Jurkat, Clone E6-1 (cell line): Measurements from ENCODE around the gene LEFTY2.

ENCODE experiments used
- DNase-seq: peaks from one replicate; pipeline ENCODE4 v3.0.0-alpha.2; 2011; ENCODE audit warnings: low read depth, low spot score
- H3K4me3 ChIP-seq: 2 replicates; pipeline ENCODE4 v1.5.1; 2011; ENCODE audit warnings: mild to moderate bottlenecking, low read length, control low read depth, moderate library complexity

The LEFTY2 gene

DNA sequence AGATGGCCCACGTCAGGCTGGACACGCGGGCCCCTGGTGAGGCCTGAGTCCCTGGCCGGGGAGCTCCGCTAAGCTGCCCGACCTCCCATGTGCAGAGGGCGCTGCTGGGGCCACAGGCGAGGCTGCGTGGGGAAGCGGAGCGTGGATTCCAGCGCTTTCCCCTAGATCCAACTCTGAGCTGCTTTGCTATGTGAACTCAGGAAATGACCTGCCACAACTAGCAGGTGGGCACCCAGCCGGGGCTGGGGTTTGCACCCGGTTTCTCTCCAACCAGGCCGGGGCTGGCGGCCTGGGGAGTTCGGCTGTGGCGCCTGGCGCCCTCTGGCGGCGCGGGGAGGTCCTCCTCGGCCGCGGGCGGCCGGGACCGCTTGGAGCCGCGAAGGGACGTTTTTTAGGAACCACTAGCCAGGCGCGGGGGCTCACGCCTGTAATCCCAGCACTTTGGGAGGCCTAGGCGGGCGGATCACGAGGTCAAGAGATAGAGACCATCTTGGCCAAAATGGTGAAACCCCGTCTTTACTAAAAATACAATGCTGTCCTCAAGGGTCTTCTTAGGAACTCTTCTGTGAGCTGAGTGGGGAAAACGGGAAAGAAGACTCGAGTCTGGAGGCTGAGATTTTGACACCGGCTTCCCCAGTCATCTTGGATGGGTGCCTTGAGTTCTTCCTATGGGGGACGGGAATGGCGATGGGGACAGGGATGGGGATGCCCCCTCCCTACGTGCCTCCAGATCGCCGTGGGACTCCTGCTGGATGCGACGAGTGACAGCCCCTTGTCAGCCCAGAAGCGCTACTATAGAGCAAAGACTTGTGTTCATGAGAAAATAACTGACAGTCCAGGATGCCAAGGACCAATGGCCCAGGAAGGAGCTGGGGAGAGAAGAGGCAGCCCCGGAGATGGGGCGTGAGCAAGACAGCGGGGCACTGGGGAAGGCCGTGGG, 29.6 kb downstream of the LEFTY2 start:
- H3K4me3 ChIP-seq = no peak overlapping the region
- DNase-seq = peak; percentile 37

DNA sequence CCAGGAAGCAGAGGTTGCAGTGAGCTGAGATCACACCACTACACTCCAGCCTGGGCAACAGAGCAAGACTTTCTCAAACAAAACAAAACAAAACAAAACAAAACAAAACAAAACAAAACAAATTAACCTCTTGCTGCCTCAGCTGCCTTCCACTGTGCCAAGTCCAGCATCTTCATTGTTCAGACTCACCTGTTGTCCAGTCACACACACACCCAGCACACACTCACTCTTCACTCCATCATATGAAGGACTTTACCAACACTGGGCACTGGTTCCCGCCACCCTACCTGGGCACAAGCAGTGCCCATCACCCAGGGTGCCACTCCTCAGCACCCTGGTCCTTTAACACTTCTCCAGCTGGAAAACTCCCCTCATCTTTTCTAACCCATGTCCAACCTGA, 31.5 kb downstream of the LEFTY2 start:
- DNase-seq = no peak
- no peak overlapping the region for H3K4me3 ChIP-seq

GRCh38 chr1:225908773-225909172, 32.2 kb downstream of the LEFTY2 start:
- no peak for DNase-seq
- no peak overlapping the region for H3K4me3 ChIP-seq

DNA sequence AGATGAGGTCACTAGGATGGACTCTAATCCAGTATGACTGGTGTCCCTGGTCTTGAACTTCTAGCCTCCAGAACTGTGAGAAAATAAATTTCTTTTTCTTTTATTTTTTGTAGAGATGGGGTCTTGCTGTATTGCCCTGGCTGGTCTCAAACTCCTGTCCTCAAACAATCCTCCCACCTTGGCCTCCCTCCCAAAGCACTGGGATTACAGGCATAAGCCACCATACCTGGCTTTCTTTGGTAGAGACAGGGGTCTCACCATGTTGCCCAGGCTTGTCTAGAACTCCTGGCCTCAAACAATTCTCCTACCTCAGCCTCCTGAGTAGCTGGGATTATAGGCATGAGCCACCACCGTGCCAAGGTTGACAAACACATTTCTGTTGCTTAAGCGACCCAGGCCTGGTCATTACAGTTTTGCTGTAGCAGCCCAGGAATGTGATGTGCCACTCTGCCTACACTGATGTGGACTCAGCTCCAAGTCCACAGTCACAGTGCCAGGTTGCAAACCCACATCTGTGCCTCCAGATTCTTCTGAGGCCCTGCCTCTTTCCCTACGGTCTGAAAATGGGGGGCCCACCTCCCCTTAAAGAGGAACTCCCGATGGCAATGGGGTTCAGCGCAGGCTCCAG, 32.9 kb downstream of the LEFTY2 start:
- no peak overlapping the region for H3K4me3 ChIP-seq
- DNase-seq = no peak

- no peak overlapping the region for H3K4me3 ChIP-seq
- no peak for DNase-seq
These were observed 33.7 kb downstream of the LEFTY2 start for GRCh38 chr1:225907341-225907740.

DNA sequence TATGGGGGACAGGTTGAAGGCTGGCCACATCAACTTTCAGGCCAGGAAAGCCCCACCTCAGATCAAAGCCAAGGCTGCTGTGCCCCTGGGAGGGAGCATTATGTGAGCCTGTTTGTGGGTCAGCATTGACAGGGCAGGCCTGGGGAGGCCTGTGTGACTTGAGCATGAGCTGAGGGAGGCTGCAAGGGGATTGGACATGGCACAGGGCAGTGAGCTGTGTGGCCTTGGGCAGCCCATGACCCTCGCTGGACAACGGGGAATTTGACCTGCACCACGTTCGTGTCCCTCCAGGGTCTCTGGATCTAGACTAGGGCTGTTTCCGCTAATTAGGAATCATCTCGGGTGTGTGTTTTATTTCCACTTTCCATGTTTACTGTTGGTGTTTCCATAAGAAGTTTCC, 34.6 kb downstream of the LEFTY2 start:
- no peak for DNase-seq
- no peak overlapping the region for H3K4me3 ChIP-seq

DNA sequence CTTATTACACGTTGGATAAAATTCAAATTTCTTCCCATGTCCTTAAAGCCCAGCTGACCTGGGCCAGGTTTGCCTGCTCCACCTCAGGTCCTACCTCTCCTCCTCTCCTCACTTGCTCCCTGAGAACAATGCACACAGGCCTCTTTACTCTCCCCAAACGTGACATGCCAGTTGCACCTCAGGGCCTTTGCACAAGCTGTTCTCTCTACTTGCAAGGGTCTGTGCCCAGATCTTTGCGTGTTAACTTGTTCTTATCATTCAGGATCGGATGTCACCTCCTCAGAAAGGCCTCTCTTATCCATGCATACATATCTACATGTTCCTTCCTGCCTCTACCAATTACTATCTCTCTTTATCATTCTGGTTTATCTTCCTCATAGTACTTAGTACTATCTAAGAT, 37.4 kb downstream of the LEFTY2 start:
- H3K4me3 ChIP-seq = no peak overlapping the region
- no peak for DNase-seq

DNA sequence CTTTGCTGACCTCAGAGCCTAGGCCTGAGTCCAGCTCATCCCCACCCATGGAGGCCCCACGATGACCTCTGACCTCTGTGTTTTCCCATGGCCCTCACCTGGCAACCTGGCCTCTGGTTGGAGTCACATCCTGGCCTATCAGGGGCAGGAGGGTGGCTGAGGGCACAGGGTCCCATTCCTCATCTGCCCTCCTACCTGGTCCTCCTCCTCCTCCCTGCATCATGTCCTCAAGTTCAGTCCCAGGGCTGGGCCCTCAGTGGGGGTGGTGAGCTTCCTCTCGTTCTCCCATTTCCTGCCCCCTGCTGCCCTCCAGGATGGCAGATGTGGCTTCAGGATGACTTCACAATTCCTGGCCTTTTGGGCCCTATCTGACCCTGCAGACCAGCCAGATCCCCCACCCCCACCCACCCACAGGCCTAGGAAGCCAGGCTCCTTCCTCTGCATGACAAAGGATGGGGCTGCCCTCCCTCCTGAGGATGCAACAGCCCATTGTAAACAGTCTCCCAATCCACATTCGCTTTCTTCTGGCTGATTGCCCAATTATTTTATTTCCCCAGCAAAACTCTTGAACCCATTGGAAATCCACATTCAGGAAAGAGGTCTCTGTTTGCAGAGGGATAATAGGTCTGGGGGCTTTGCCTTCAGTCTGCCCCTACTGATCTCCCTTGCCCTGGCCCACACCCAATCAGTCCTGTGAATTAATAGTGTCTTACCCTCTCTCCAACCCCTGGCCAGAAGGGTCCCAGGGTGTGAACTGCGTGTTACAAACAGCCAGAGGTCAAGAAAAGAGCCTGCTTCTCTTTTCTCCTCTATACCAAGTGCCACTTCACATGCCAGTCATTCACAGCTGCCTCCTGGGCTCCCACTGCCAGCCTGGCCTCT, 41.7 kb downstream of the LEFTY2 start:
- DNase-seq = no peak
- no peak overlapping the region for H3K4me3 ChIP-seq

DNA sequence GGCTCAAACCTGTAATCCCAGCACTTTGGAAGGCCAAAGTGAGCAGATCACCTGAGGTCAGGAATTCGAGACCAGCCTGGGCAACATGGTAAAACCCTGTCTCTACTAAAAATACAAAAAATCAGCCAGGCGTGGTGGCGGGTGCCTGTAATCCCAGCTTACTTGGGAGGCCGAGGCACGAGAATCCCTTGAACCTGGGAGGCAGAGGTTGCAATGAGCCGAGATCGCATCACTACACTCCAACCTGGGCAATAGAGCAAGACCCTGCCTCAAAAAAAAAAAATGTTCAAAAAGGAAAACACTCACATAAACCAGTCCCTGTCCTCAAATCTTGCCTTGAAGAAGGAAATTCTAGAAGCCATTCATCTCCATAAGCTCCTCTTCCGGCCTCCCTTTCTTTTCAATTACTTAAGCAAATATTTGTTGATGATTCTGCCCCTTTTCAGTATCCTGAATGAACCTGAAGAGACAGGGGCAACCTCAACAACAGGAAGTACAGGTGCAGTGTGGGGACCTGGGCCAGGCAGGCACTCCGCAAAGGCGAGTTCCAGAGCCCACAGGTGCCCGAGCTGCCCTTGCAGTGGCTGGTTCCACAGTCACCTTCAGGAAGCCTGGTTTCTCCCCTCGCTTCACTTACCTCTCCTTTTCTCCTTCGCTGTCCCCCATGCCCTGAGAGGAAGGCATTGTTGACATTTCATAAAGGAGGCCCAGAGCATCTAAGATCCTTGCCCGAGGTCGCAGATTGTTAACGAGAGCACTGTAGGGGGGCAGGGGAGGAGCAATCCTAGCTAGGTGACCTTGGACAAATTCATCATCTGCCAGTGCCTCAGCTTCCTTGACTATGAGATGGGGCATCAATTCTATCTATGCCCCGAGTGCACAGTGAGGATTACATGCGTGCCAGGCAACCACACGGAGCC, 43.2 kb downstream of the LEFTY2 start:
- H3K4me3 ChIP-seq = no peak overlapping the region

GRCh38 chr1:225896937-225897549, 44.0 kb downstream of the LEFTY2 start:
- peak; percentile 88 for DNase-seq
- H3K4me3 ChIP-seq = no peak overlapping the region

More for the DNA sequence above, 43.2 kb downstream of the LEFTY2 start:
- no peak for DNase-seq

GRCh38 chr1:225896494-225896893, 44.5 kb downstream of the LEFTY2 start:
- DNase-seq = no peak
- H3K4me3 ChIP-seq = no peak overlapping the region

DNA sequence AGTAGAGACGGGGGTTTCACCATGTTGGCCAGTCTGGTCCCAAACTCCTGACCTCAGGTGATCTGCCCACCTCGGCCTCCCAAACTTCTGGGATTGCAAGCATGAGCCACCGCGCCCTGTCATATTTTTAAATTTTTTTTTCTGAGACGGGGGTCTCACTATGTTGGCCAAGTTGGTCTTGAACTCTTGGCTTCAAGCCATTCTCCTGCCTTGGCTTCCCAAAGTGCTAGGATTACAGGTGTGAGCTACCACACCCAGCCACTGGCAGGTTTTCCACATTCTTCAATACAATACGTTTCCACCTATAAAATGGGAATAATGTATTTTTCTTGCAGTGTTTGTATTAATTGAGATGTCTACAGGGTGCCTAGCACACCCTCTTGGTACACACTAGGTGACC, 48.7 kb downstream of the LEFTY2 start:
- no peak for DNase-seq
- H3K4me3 ChIP-seq = no peak overlapping the region

DNA sequence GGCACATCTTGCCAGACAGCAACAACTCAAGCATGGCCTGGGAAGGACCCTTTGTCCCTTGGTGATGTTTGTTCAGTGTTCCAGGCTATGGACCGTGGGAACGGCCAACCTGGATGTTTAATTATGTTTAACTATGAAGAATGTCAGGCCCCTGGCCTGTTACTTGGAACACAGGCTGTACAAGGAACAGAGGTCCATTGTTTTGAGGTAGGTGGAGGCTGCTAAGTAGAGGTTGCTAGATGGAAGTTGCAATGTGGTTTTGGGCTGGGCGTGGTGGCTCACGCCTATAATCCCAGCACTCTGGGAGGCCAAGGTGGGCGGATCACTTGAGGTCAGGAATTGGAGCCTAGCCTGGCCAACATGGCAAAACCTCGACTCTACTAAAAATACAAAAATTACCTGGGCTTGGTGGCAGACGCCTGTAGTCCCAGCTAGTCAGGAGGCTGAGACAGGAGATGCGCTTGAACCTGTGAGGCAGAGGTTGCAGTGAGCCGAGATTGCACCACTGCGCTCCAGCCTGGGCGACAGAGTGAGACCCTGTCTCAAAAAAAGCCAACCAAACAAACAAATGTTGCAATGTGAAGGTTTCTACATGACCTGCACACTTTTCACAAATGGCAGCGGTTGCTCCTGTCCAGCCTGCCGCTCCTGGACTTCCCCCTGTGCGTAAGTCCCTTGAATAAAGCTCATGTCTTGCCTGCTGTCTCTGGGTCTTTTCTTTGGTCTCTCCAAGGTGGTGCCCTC, 49.6 kb downstream of the LEFTY2 start:
- no peak for DNase-seq

DNA sequence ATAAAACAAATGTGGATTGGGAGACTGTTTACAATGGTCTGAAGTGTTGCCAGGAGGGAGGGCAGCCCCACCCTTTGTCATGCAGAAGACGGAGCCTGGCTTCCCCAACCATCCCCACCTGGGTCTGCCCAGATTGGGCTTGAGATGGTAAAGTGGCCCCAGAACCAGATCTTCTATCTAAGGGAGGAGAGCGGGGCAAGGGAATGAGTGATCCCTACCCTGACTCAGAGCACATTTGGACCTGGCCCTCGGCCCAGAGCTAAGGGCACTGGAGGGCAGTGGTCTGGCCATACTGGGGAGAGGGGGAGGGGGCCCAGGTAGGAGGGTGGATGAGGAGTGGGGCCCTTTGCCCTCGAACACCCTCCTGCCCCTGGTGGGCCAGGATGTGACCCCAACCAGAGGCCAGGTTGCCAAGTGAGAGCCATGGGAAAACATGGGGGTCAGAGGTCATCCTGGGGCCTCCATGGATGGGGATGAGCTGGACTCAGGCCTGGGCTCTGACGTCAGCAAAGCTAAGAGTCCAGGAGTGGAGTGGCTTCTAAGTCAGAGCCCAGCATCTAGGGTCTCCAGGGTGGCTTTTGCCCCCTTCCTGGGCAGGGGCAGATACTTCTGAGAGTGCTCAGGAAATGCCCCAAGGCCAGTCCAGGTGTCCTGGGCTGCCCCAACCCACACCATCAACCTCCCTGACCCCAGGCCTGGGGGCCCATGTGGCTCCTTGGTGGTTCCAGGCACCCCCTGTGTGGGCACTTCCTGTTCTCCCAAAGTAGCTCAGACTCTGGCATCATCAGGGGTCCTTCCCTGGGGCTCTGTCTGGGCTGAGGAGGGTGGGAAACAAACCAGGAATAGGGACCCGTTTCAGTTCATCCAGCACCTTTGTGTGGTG, 50.4 kb downstream of the LEFTY2 start:
- no peak overlapping the region for H3K4me3 ChIP-seq
- DNase-seq = no peak

More for the DNA sequence above, 49.6 kb downstream of the LEFTY2 start:
- H3K4me3 ChIP-seq = no peak overlapping the region

- DNase-seq = no peak
- H3K4me3 ChIP-seq = no peak overlapping the region
These were observed 51.3 kb downstream of the LEFTY2 start for GRCh38 chr1:225889743-225890142.

DNA sequence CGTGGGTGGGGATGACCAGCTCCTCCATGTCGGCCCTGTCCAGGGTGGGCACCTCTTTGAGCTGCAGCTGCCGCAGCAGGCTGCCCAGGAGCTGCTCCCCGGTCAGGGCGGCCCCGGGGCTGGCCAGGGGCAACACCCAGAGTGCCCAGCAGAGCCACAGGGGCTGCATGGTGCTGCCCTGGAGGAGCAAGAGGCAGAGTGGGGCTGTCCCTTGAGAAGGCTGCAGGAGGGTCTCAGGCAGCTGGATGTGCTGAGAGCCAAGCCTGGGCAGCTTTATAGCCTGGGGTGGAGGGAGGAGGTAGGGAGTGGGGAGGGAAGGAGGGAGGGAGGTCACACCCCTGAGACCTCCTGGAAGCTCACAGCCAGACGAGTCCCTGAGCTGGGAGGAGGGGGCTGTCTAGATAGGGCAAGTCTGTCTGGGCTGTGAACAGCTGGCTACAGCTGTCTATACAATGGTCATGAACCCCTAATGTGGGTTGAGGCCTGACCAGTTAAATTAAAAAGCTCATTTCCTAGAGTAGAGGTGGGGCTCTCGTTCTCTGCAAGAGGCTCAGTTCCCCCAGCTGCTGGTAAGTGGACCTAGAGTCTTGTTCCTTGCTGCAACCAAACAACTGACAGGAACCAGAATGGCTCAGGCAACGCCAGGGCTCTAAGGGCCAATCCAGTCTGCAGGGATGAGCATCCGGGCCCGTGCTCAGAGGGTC, 52.0 kb downstream of the LEFTY2 start, which contains the start of gene LEFTY1:
Gene LEFTY1 (minus strand): TSS at position 249 of the 704 bp plus-strand sequence. CDS start 80 bp downstream, at position 169.
- no peak within 1 kb of the TSS for H3K4me3 ChIP-seq
- DNase-seq = no peak
